ENCODE results near the gene GMFB. TPM values are rescaled to one million over a fixed set of nuclear protein-coding genes. Genes with fewer than 3 reads are reported as not detected.

Gene GMFB
- total RNA-seq (10 to 100 TPM; 32.7 to 37.5 (median 35.8) TPM), polyA plus RNA-seq (13.2 TPM)
- long read RNA-seq, donor 1, full-length matches to known transcripts = 50 of 60 reads
- long read RNA-seq, donor 1, partial matches to known transcripts = 1 of 60 reads
- long read RNA-seq, donor 1, other reads (novel, unspliced or antisense) = 9 of 60 reads
- long read RNA-seq, donor 2, full-length matches to known transcripts = 13 of 15 reads
- long read RNA-seq, donor 2, partial matches to known transcripts = 0 of 15 reads
- long read RNA-seq, donor 2, other reads (novel, unspliced or antisense) = 2 of 15 reads
- long read RNA-seq, donor 3, full-length matches to known transcripts = 55 of 72 reads
- long read RNA-seq, donor 3, partial matches to known transcripts = 2 of 72 reads
- long read RNA-seq, donor 3, other reads (novel, unspliced or antisense) = 15 of 72 reads
- long read RNA-seq, donor 4, full-length matches to known transcripts = 20 of 25 reads
- long read RNA-seq, donor 4, partial matches to known transcripts = 0 of 25 reads
- long read RNA-seq, donor 4, other reads (novel, unspliced or antisense) = 5 of 25 reads

- Histone ChIP-seq H3K4me1 (ENCODE audit: control insufficient read depth, insufficient read depth, low read length) (peaks cover 2% of the 10 kb centered on the region), H3K27me3 (ENCODE audit: control insufficient read depth, insufficient read depth) (no peaks in the 10 kb centered on the region), H3K9me3 (ENCODE audit: control insufficient read depth, low read length) (no peaks in the 10 kb centered on the region), H3K4me3 (ENCODE audit: low read length) (peak within 1 kb of the TSS; percentile 93), H3K27ac (ENCODE audit: low read length) (peak within 1 kb of the TSS; percentile 96)
- intact Hi-C loops (cut with DNase I) = no loop called here
- DNase-seq (peak; percentile 96 to 98 (median 98)), ATAC-seq (peak; percentile 97 to 99)
- under 1% methylated on average over 51 of the region's 51 CpGs for WGBS
Measured at GRCh38 chr14:54488646-54489317, at the start of gene GMFB. GMFB (minus strand) TSS chr14:54488980; CDS start chr14:54488927, 53 bp downstream.

- 96% methylated on average over 3 of the region's 3 CpGs for WGBS
- no peak for ATAC-seq
- no peaks in the 10 kb centered on the region for H3K9me3 ChIP-seq (ENCODE audit: control insufficient read depth, low read length)
Measured at GRCh38 chr14:54538055-54538454, 49.3 kb upstream of the GMFB start.

GRCh38 chr14:54537651-54538050, 48.9 kb upstream of the GMFB start:
- ATAC-seq (no peak), DNase-seq (no peak)
- no peaks in the 10 kb centered on the region for H3K9me3 ChIP-seq (ENCODE audit: control insufficient read depth, low read length)
- WGBS = 98% methylated on average over 2 of the region's 2 CpGs
- no peaks in the 10 kb centered on the region for H3K27me3 ChIP-seq (ENCODE audit: control insufficient read depth, insufficient read depth)
- H3K27ac ChIP-seq (ENCODE audit: low read length) = no peak overlapping the region
- intact Hi-C loops (cut with DNase I) = no loop called here
- H3K4me3 ChIP-seq (ENCODE audit: low read length) = no peak overlapping the region
- H3K4me1 ChIP-seq (ENCODE audit: control insufficient read depth, insufficient read depth, low read length) = no peaks in the 10 kb centered on the region

More at GRCh38 chr14:54538055-54538454, 49.3 kb upstream of the GMFB start:
- H3K4me3 ChIP-seq (ENCODE audit: low read length) = no peak overlapping the region
- no peaks in the 10 kb centered on the region for H3K27me3 ChIP-seq (ENCODE audit: control insufficient read depth, insufficient read depth)
- DNase-seq = no peak
- no peaks in the 10 kb centered on the region for H3K4me1 ChIP-seq (ENCODE audit: control insufficient read depth, insufficient read depth, low read length)
- intact Hi-C loops (cut with DNase I) = no loop called here
- H3K27ac ChIP-seq (ENCODE audit: low read length) = no peak overlapping the region

- Histone ChIP-seq H3K27ac (ENCODE audit: low read length) (no peak overlapping the region), H3K4me3 (ENCODE audit: low read length) (no peak overlapping the region), H3K9me3 (ENCODE audit: control insufficient read depth, low read length) (no peaks in the 10 kb centered on the region), H3K27me3 (ENCODE audit: control insufficient read depth, insufficient read depth) (no peaks in the 10 kb centered on the region), H3K4me1 (ENCODE audit: control insufficient read depth, insufficient read depth, low read length) (no peaks in the 10 kb centered on the region)
- no peak for ATAC-seq
- no peak for DNase-seq
- 25% methylated on average over 2 of the region's 2 CpGs for WGBS
- intact Hi-C loops (cut with DNase I) = no loop called here
Measured at GRCh38 chr14:54535646-54536045, 46.9 kb upstream of the GMFB start.

GRCh38 chr14:54535126-54535525, 46.3 kb upstream of the GMFB start:
- intact Hi-C loops (cut with DNase I) = no loop called here
- ATAC-seq = no peak
- H3K27me3 ChIP-seq (ENCODE audit: control insufficient read depth, insufficient read depth) = no peaks in the 10 kb centered on the region

GRCh38 chr14:54533100-54533499, 44.3 kb upstream of the GMFB start:
- Histone ChIP-seq H3K4me1 (ENCODE audit: control insufficient read depth, insufficient read depth, low read length) (no peaks in the 10 kb centered on the region), H3K27ac (ENCODE audit: low read length) (no peak overlapping the region), H3K4me3 (ENCODE audit: low read length) (no peak overlapping the region), H3K9me3 (ENCODE audit: control insufficient read depth, low read length) (no peaks in the 10 kb centered on the region), H3K27me3 (ENCODE audit: control insufficient read depth, insufficient read depth) (no peaks in the 10 kb centered on the region)
- 94% methylated on average over 1 of the region's 1 CpG for WGBS
- DNase-seq (no peak), ATAC-seq (no peak)
- intact Hi-C loops (cut with DNase I) = no loop called here

More at GRCh38 chr14:54535126-54535525, 46.3 kb upstream of the GMFB start:
- Histone ChIP-seq H3K4me3 (ENCODE audit: low read length) (no peak overlapping the region), H3K9me3 (ENCODE audit: control insufficient read depth, low read length) (no peaks in the 10 kb centered on the region), H3K27ac (ENCODE audit: low read length) (no peak overlapping the region), H3K4me1 (ENCODE audit: control insufficient read depth, insufficient read depth, low read length) (no peaks in the 10 kb centered on the region)
- DNase-seq = no peak
- WGBS = 54% methylated on average over 1 of the region's 1 CpG

- intact Hi-C loops (cut with DNase I) = no loop called here
- no peaks in the 10 kb centered on the region for H3K4me1 ChIP-seq (ENCODE audit: control insufficient read depth, insufficient read depth, low read length)
- no peak overlapping the region for H3K27ac ChIP-seq (ENCODE audit: low read length)
- no peak for DNase-seq
- WGBS = 97% methylated on average over 3 of the region's 3 CpGs
- H3K27me3 ChIP-seq (ENCODE audit: control insufficient read depth, insufficient read depth) = no peaks in the 10 kb centered on the region
- ATAC-seq = no peak
- H3K4me3 ChIP-seq (ENCODE audit: low read length) = no peak overlapping the region
- H3K9me3 ChIP-seq (ENCODE audit: control insufficient read depth, low read length) = no peaks in the 10 kb centered on the region
Measured at GRCh38 chr14:54532111-54533012, 43.6 kb upstream of the GMFB start.

GRCh38 chr14:54529811-54530210, 41.0 kb upstream of the GMFB start:
- H3K4me1 ChIP-seq (ENCODE audit: control insufficient read depth, insufficient read depth, low read length) = no peaks in the 10 kb centered on the region
- H3K27me3 ChIP-seq (ENCODE audit: control insufficient read depth, insufficient read depth) = no peaks in the 10 kb centered on the region
- no peaks in the 10 kb centered on the region for H3K9me3 ChIP-seq (ENCODE audit: control insufficient read depth, low read length)
- 25% methylated on average over 1 of the region's 1 CpG for WGBS
- no peak overlapping the region for H3K27ac ChIP-seq (ENCODE audit: low read length)
- ATAC-seq = no peak
- no peak overlapping the region for H3K4me3 ChIP-seq (ENCODE audit: low read length)
- intact Hi-C loops (cut with DNase I) = no loop called here
- no peak for DNase-seq

GRCh38 chr14:54528973-54529372, 40.2 kb upstream of the GMFB start:
- no peak overlapping the region for H3K27ac ChIP-seq (ENCODE audit: low read length)
- intact Hi-C loops (cut with DNase I) = no loop called here
- H3K9me3 ChIP-seq (ENCODE audit: control insufficient read depth, low read length) = no peaks in the 10 kb centered on the region
- no peak overlapping the region for H3K4me3 ChIP-seq (ENCODE audit: low read length)
- no peaks in the 10 kb centered on the region for H3K4me1 ChIP-seq (ENCODE audit: control insufficient read depth, insufficient read depth, low read length)
- DNase-seq = no peak
- WGBS = 57% methylated on average over 2 of the region's 2 CpGs
- no peak for ATAC-seq
- H3K27me3 ChIP-seq (ENCODE audit: control insufficient read depth, insufficient read depth) = no peaks in the 10 kb centered on the region

- Histone ChIP-seq H3K4me3 (ENCODE audit: low read length) (no peak overlapping the region), H3K27me3 (ENCODE audit: control insufficient read depth, insufficient read depth) (no peaks in the 10 kb centered on the region), H3K9me3 (ENCODE audit: control insufficient read depth, low read length) (no peaks in the 10 kb centered on the region), H3K4me1 (ENCODE audit: control insufficient read depth, insufficient read depth, low read length) (no peaks in the 10 kb centered on the region), H3K27ac (ENCODE audit: low read length) (no peak overlapping the region)
- intact Hi-C loops (cut with DNase I) = no loop called here
- DNase-seq (no peak), ATAC-seq (no peak)
- 95% methylated on average over 4 of the region's 4 CpGs for WGBS
Measured at GRCh38 chr14:54524410-54524809, 35.6 kb upstream of the GMFB start.
